Measurements from ENCODE around the gene FAM81A.
"Not testable (repeated sequence)": the region's sequence is repeated elsewhere in the genome, so short reads cannot be mapped to it uniquely, and the experiment has no call there.

Gene FAM81A

DNA sequence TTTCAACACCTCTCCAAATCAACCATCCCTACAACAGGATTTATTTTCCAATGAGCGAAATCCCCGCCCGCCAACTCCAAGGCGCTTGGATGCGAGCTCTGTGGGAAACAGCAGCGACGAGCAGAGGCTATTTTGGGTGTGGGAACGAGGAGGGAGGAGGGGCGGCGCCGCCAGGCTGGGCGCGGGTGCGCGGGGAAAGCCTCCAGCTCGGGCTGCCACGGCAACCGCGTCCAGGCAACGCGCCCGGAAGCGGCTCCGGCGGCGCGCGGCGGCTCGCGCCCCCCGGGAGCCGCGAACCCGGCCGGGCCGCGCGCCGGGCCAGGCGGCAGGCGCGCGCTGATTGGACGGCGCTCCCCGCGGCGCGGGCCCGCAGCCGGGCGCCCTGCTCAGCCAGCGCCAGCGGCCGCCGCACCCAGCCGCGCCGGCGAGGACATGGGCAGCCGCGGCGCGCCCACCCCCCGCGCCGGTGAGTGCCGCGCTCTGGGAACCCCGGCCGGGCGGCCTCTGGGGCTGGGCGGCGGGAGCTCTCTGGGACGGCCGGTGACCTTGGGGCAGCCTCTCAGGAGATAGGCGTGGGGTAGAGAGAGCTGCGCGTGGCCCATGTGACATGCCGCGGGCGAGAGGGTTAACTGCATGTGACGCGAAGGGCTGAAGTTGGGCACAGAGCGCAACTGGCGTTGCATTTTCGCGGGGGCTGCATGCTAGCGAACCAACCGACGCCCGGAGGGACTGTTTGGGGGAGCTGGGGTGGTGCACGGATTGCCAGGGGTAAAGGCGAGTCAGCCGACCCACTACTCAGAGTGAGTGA, at the start of gene FAM81A:
Gene FAM81A, plus strand, starts transcription at position 370 of the 808 bp plus-strand sequence. CDS start 20,441 bp downstream, outside the sequence.
- DNase-seq: peak; percentile 40

DNA sequence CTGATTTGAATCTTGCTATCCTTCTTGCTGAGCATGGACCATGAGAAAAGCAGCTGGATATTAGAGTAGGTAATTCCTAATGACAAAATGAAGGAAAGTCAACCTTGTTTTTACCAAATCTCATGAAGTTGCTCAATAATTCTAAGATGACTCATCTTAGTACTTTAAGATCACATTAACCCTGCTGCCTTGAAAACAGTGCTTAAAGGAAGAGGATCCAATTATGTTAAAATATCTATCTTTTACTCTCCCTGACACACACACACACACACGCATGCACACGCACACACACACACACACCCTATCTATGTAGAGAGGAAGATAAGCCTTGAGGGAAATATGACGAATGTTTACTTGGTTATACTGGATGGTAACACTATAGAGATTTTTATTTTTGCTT, 49.3 kb upstream of the FAM81A start:
- DNase-seq: no peak

DNA sequence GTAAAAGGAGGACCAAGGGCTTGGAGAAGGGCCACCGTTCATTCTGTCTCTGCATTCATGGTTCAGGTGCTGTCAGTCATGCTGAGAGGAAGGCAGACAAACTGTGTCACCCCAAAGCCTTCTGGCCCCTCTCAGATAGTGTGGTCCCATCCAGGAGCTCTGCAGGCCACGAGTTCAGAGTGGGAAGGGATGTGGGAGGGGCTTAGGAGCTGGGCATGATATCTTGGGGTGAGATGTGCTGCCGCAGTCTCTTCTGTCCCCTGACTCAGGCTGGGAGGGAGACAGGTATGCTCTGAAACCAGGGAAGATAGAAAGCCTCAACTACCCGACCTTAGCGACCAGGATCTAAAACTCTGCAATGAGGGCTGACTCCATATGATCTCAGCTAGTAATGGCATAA, 45.7 kb upstream of the FAM81A start:
- no peak for DNase-seq

DNA sequence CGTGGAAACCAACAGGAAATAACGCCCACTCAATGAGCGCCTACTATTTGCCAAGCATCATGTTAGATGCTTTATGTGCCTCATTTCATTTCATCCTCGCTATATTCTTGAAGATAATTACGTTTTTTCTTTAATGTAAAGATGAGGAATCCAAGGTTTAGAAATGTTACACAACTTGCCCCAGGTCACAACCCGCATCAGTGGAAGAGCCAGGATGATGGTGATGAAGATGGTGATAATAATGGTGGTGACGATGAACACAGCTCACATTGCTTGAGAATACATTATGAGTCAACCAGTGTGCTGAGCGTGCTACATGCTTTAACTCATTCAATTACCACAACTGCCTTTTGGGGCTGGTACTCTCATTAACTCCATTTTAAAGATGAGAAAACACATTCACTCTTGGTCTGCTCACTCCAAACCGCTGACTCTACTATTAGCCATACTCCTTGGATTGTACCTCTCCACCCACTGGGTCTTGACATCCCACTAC, 43.8 kb upstream of the FAM81A start:
- DNase-seq: no peak

DNA sequence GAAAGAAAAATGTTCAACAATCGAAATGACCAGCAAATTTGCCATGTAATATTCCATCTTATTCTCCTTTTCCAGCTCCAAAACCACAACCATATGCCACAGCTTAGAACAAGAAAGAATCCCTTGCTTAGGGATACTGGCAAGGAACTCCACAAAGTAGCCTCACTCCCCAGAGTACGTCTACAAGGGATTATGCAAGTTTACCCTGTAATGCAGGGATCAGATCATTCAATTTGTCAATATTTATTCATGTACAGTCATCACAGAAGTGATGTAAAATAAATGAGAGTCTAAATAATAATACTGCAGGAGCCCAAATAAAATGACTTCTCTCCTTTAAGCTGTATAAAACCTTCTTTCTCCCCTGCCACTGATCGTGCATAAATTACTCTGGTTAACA, 41.8 kb upstream of the FAM81A start:
- no peak for DNase-seq

DNA sequence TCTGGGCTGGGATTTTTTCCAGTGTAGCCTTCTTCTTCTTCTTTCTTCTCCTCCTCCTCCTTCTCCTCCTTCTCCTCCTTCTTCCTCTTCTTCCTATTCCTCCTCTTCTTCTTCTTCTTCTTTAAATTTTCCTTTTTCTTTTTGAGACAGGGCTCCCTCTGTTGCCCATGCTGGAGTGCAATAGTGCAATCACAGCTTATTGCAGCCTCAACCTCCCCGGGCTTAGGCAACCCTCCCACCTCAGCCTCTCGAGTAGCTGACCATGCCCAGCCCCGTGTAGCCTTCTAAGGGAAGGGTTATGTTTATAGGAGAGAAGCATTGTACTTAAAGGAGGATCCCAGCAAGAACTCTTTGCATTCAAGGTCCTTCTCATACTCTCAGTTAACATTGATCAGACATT, 41.3 kb upstream of the FAM81A start:
- no peak for DNase-seq

DNA sequence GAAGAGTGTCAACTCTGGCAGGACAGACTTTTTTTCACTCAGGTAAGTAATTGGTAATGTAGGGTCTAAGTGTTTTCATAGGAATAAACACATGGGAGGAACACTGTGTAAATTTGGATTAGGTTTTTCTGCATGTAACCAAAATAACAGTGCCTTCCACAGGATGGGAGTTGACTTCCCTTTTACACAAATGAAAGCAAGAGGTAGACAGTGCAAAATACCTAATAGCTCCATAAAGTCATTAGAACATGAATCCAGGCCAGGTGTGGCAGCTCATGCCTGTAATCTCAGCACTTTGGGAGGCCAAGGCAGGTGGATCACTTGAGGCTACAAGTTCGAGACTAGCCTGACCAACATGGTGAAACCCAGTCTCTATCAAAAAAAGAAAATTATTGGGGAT, 39.8 kb upstream of the FAM81A start:
- DNase-seq: no peak

DNA sequence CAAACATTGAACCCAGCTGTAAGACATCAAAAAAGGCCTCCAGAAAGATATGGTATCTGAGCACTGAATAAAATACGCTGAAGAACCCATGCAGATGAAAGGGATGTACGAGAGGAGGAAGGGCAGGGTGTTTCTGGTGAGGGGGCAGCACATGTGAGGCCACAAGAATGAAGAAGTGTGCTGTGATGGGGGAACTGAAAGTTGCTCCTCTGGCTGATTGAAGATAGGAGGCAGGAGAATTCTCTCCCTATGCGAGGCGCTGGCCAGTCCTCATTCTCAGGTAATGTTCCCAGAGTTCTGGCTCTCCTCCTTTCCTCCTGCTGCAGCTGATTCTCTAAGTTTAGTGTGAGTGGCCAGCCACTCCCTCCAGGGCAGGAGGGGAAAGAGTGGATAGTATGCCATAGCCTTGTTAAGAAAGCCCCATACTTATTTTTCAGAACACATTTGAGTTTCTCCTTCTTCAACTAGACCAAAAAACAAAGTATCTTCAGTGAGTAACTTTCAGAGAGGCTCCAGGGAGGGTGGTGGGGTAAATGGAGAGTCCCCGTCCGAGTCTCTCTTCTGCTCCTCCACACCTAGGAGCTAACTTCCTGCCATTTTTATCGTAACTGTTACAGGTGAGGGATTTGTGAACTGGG, 38.4 kb upstream of the FAM81A start:
- DNase-seq: no peak

DNA sequence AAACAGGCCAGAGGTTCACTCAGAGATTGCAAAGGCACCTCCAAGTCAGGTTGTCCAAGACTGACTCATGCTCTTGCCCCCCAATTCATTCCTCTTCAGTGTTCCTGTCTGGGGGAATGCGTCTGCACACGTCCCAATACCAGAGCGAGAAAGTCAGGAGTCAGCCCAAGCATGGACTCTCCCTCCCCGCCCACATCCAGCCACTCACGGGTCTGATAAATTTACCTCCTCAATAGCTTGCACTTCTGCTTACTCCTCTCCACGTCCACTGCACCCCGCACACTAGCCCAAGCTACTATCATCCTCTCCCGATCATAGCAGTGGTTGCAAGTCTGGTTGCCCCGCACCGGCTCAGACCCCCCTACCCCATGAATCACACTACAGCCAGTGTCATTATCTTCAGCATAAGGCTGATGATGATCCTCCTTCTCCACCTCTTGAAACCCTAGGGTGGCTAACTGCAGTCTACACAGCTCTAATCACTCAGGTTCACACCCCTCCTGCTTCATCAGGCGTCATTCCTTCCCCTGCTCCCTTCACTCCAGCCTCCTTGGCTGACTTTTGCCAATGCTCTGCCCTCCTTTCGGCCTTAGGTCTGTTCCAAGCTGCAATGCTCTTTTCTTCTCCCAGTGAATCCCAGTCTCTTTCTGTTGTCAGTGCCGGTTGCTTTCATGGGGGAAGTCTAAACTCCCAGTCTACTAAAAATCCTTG, 37.7 kb upstream of the FAM81A start:
- DNase-seq: no peak

- DNase-seq: not testable (repeated sequence)
Measured at GRCh38 chr15:59401051-59401823, 36.7 kb upstream of the FAM81A start.

DNA sequence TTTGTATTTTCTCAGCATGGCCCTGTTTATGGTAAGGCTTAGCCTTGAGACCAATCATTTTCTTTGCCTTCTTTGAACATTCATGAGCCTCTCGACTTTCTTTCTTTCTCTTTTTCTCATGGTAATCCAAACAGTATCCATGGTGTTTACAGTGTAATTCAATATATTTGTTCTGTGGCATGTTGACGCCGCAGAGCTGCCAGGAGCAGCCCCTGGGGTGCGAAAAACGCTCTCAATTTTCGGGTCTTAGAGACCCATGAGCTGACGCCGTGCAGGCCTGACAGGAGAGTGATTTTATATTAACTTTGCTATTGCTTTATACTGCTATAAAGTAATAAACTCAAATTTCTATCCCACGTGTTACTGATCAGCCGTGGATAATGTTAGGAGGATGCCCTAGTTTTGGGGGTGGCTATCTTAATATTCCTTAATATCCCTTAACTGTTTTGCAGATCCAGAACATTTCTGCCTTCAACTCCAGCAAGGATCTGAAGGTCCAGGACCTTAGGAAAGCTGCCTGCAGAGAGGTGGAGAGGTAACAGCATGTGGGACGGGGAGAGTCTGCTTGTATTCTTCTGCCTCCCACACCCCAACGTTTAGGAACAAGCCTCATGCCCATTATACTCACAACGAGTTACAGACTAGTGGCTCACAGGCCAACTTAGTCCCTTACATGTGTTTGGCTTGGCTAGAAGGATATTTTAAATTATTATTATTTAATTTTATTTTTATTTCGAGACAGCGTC, 36.0 kb upstream of the FAM81A start:
- DNase-seq: no peak

GRCh38 chr15:59405079-59405478, 32.9 kb upstream of the FAM81A start:
- DNase-seq: no peak

DNA sequence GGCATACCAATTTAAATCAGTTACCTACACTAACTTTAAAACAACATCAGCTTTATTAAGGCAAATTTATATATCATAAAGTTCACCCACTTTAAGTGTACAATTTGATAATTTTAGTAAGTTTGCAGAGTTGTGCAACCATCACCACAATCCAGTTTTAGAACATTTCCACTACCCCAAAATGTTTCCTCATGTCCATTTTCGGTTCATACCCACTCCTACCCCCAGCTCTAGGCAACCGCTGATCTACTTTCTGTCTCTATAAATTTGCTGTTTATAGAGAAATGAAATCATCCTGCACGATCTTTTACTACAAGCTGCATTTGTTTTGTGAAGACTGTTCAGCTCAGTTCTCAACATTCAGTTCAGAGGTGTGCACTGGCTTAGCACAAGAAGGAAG, 31.5 kb upstream of the FAM81A start:
- no peak for DNase-seq

DNA sequence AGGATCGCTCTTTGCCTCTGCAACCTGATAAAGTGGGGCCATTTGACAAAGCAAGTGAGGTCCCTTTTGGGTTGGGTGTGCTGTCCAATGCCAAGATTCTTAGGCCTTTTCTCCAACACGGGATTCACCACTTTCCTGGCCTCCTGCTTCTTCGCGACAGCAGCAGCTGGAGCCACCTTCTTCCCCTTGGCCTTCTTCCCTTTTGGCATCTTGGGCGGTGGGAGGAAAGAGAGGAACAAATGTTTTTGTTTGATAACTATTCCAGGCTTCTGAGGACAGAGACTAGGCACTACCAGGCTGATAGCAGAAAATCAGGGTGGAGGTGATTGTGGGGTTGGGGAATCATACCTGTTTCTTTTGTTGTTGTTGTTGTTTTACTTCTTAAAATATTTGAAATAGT, 30.0 kb upstream of the FAM81A start:
- DNase-seq: no peak

DNA sequence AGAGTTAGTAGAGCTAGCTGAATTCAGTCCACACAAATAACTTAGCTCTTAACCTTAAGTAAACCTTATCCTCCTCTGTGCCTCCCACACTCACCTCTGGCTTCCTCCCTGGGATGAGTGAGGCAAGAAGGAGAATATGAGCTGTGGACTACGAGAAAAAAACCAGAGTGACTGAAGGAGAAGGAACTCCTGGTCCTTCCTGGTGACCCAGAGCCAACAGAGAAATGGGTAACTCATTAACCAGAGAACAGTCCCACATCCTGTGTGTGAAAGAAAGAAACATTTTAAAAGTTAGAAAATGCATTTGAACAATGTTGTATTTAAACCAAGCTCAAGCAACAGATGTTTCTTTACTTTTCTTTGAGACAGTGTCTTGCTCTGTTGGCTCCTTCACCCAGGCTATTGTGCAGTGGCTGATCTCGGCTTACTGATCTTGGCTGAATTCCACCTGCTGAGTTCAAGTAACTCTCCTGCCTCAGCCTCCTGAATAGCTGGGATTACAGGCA, 27.5 kb upstream of the FAM81A start:
- DNase-seq: no peak

DNA sequence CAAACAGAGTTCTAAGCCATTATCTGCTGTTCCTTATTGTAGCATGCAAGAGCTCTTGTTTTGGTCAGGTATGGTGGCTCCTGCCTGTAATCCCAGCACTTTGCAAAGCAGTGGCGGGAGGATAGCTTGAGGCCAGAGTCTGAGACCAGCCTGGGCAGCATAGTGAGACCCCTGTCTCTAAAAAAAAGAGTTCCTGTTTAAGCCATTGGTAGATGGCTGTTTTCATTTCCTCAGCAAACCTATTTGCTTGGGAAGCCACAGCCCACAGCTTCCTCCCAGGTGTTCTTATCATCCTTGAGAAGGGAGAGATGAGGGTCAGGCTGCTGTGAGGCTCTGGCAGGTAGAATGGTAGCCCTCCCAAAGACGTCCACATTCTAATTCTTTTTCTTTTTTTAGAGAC, 24.4 kb upstream of the FAM81A start:
- no peak for DNase-seq

- DNase-seq: no peak
Measured at GRCh38 chr15:59416816-59417215, 21.2 kb upstream of the FAM81A start.

- no peak for DNase-seq
Measured at GRCh38 chr15:59419170-59419569, 18.8 kb upstream of the FAM81A start.

- DNase-seq: no peak
Measured at GRCh38 chr15:59420108-59420507, 17.9 kb upstream of the FAM81A start.

DNA sequence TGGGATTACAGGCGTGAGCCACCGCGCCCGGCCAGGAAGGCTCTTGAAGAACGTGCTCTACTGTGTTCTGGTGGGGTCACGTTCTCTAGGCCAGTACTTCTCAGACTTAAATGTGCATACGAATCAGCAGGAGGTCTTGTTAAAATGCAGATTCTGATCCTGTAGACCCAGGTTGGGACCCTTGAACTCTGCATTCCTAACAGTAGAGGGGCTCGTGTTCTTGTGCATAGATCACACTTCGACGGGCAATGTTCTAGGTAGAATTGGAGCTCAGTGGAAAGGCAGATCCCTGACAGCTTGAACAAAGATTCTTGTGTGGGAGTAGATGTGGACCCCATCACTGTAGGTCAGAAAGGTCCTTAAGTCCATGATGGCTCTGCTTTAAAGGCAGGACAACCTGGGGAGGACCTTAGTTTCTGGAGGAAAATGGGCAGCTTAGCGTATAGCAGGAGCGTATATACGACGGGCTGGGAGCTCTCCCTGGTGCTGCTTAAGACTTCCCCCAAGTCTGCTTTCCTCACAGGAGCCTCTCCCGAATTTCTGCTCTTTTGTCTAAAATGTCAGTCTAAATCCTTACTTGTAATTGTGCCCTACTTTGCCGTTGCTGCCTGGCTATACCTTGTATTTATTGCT, 16.9 kb upstream of the FAM81A start:
- DNase-seq: no peak

- no peak for DNase-seq
Measured at GRCh38 chr15:59424616-59425015, 13.4 kb upstream of the FAM81A start.
